HEK293 (cell line): ENCODE measurements around the gene CENPS.

Experiments
- CTCF ChIA-PET: fragments of 350-600 bp; formaldehyde crosslinking; extraction: SDS; loops from one replicate; lab custom pipeline; 2021; ENCODE audit warnings: antibody characterized with exemption; lab: Yijun Ruan, JAX
- POLR2A ChIA-PET: fragments of 300-600 bp; formaldehyde crosslinking; extraction: SDS; loops from one replicate; lab custom pipeline; 2020; ENCODE audit warnings: antibody characterized with exemption, inconsistent platforms; lab: Yijun Ruan, JAX
- H3K27ac ChIP-seq: fragments of 200-500 bp; sonication (Bioruptor generic); 2 replicates; pipeline ENCODE4 v1.5.1; 2014; ENCODE audit warnings: low read depth, low read length, control low read depth, inconsistent platforms; ENCODE audit errors: extremely low read depth
- H3K36me3 ChIP-seq, 2 experiments: fragments of 200-500 bp in 1 of 2; sonication (Bioruptor generic) in 1 of 2; 1 replicate in 1 of 2; 2 replicates in 1 of 2; pipeline ENCODE4 v1.5.1; 2014 to 2017; ENCODE audit warnings: inconsistent platforms in 2 of 2, low read length in 2 of 2; ENCODE audit not compliant: control insufficient read depth in 2 of 2, insufficient read depth in 1 of 2
- H3K4me1 ChIP-seq: fragments of 200-500 bp; sonication (Bioruptor generic); 2 replicates; pipeline ENCODE4 v1.5.1; 2014; ENCODE audit warnings: mild to moderate bottlenecking, low read length, inconsistent platforms; ENCODE audit not compliant: control insufficient read depth, insufficient read depth
- H3K4me3 ChIP-seq: 2 replicates; pipeline ENCODE4 v1.5.1; 2011; ENCODE audit warnings: low read depth, mild to moderate bottlenecking, control low read depth, low read length, moderate library complexity
- H3K9me3 ChIP-seq: fragments of 200-500 bp; sonication (Bioruptor generic); 2 replicates; pipeline ENCODE4 v1.5.1; 2014; ENCODE audit warnings: low read depth, low read length, inconsistent platforms; ENCODE audit not compliant: control insufficient read depth, insufficient read depth
- EGR2 ChIP-seq: fragments of 450-650 bp; formaldehyde crosslinking; IDR thresholded peaks from 2 replicates; pipeline ENCODE4 v1.5.1; 2016; ENCODE audit warnings: low read depth, missing biosample characterization, missing genetic modification characterization
- SCRT1 ChIP-seq: fragments of 450-650 bp; formaldehyde crosslinking; IDR thresholded peaks from 2 replicates; pipeline ENCODE4 v1.5.1; 2016; ENCODE audit warnings: missing biosample characterization, missing genetic modification characterization, borderline replicate concordance
- SP2 ChIP-seq: fragments of 450-650 bp; formaldehyde crosslinking; IDR thresholded peaks from 2 replicates; pipeline ENCODE4 v1.5.1; 2016; ENCODE audit warnings: missing biosample characterization, missing genetic modification characterization
- TRIM28 ChIP-seq: IDR thresholded peaks from 2 replicates; pipeline ENCODE4 v1.6.1; 2011; ENCODE audit warnings: low read length, control low read depth, borderline replicate concordance
- ZBTB10 ChIP-seq: fragments of 450-650 bp; formaldehyde crosslinking; IDR thresholded peaks from 2 replicates; pipeline ENCODE4 v1.5.1; 2016; ENCODE audit warnings: missing biosample characterization, missing genetic modification characterization
- ZBTB17 ChIP-seq: fragments of 450-650 bp; formaldehyde crosslinking; IDR thresholded peaks from 2 replicates; pipeline ENCODE4 v1.5.1; 2016; ENCODE audit warnings: missing biosample characterization, missing genetic modification characterization
- ZBTB49 ChIP-seq: fragments of 450-650 bp; formaldehyde crosslinking; IDR thresholded peaks from 2 replicates; pipeline ENCODE4 v1.5.1; 2016; ENCODE audit warnings: missing biosample characterization, missing genetic modification characterization, low read depth
- ZBTB6 ChIP-seq: fragments of 450-650 bp; formaldehyde crosslinking; IDR thresholded peaks from 2 replicates; pipeline ENCODE4 v1.5.1; 2017; ENCODE audit warnings: missing biosample characterization, missing genetic modification characterization
- ZBTB8A ChIP-seq: fragments of 450-650 bp; formaldehyde crosslinking; IDR thresholded peaks from 2 replicates; pipeline ENCODE4 v1.5.1; 2016; ENCODE audit warnings: missing biosample characterization, missing genetic modification characterization
- ZFP3 ChIP-seq: fragments of 450-650 bp; formaldehyde crosslinking; IDR thresholded peaks from 2 replicates; pipeline ENCODE4 v1.5.1; 2016; ENCODE audit warnings: low read depth, missing biosample characterization, missing genetic modification characterization
- ZNF133 ChIP-seq: fragments of 450-650 bp; formaldehyde crosslinking; IDR thresholded peaks from 2 replicates; pipeline ENCODE4 v1.5.1; 2016; ENCODE audit warnings: missing biosample characterization, missing genetic modification characterization
- ZNF155 ChIP-seq: fragments of 450-650 bp; formaldehyde crosslinking; IDR thresholded peaks from 2 replicates; pipeline ENCODE4 v1.5.1; 2016; ENCODE audit warnings: missing biosample characterization, missing genetic modification characterization
- ZNF341 ChIP-seq: fragments of 450-650 bp; formaldehyde crosslinking; IDR thresholded peaks from 2 replicates; pipeline ENCODE4; 2016; ENCODE audit warnings: low read depth, missing biosample characterization, missing genetic modification characterization
- ZNF350 ChIP-seq: fragments of 450-650 bp; formaldehyde crosslinking; IDR thresholded peaks from 2 replicates; pipeline ENCODE4 v1.5.0; 2017; ENCODE audit warnings: missing biosample characterization, mild to moderate bottlenecking, missing genetic modification characterization
- ZNF362 ChIP-seq: fragments of 450-650 bp; formaldehyde crosslinking; IDR thresholded peaks from 2 replicates; pipeline ENCODE4 v1.5.1; 2016; ENCODE audit warnings: missing biosample characterization, missing genetic modification characterization
- ZNF398 ChIP-seq: fragments of 450-650 bp; formaldehyde crosslinking; IDR thresholded peaks from 2 replicates; pipeline ENCODE4 v1.5.1; 2017; ENCODE audit warnings: missing biosample characterization, missing genetic modification characterization
- ZNF423 ChIP-seq: fragments of 450-650 bp; formaldehyde crosslinking; IDR thresholded peaks from 2 replicates; pipeline ENCODE4 v1.5.1; 2016; ENCODE audit warnings: missing biosample characterization, missing genetic modification characterization
- ZNF433 ChIP-seq: fragments of 450-650 bp; formaldehyde crosslinking; IDR thresholded peaks from 2 replicates; pipeline ENCODE4 v1.5.1; 2016; ENCODE audit warnings: missing biosample characterization, missing genetic modification characterization, low read depth
- ZNF473 ChIP-seq: fragments of 450-650 bp; formaldehyde crosslinking; IDR thresholded peaks from 2 replicates; pipeline ENCODE4 v1.5.1; 2017; ENCODE audit warnings: missing biosample characterization, missing genetic modification characterization
- ZNF645 ChIP-seq: fragments of 450-650 bp; formaldehyde crosslinking; IDR thresholded peaks from 2 replicates; pipeline ENCODE4; 2016; ENCODE audit warnings: missing biosample characterization, missing genetic modification characterization
- ZNF776 ChIP-seq: fragments of 450-650 bp; formaldehyde crosslinking; IDR thresholded peaks from 2 replicates; pipeline ENCODE4 v1.5.0; 2017; ENCODE audit warnings: missing biosample characterization, missing genetic modification characterization, borderline replicate concordance

The CENPS gene

GRCh38 chr1:10386761-10387676 is 43.2 kb upstream of the CENPS start:
- ChIA-PET POLR2A (no interaction called here), CTCF (interaction anchor here (0.6 to 1.2 kb wide), 3 partner anchors 10 to 107 kb away, joined by 3 read pairs; no protein-coding TSS in a partner anchor)
- H3K27ac ChIP-seq: no peak overlapping the region
- H3K4me1 ChIP-seq: no peaks in the 10 kb centered on the region
- H3K4me3 ChIP-seq: no peak overlapping the region
- TF ChIP-seq ZNF398: no peak
- no peak for TF ChIP-seq EGR2
- peak; percentile 56; the same call in 1 of the 2 replicates for TF ChIP-seq SCRT1 (tag by site-specific recombination)
- TF ChIP-seq ZNF776 (tag by site-specific recombination): no peak
- no peak for TF ChIP-seq ZBTB10 (tag by site-specific recombination)
- TF ChIP-seq ZNF362 (tag by site-specific recombination): 0 out of 2 replicates have a peak, but pooled peaks have one; percentile 52
- TF ChIP-seq ZNF350 (tag by site-specific recombination): no peak
- H3K36me3 ChIP-seq: peaks cover 0 to 5% of the 10 kb centered on the region in 2 experiments; a peak in 2 of 3 replicates
- H3K9me3 ChIP-seq: no peaks in the 10 kb centered on the region

- CTCF ChIA-PET: interaction anchor here (0.6 to 1.3 kb wide), 5 partner anchors 10 to 106 kb away, joined by 3 to 8 read pairs (median 3); no protein-coding TSS in a partner anchor
- POLR2A ChIA-PET: interaction anchor here (0.7 to 1.9 kb wide), 2 partner anchors 11 to 707 kb away, joined by 3 to 7 read pairs; partner anchors contain the start of gene PGD
- Histone ChIP-seq H3K27ac (no peak overlapping the region), H3K4me3 (no peak overlapping the region), H3K36me3 (peaks cover 0 to 5% of the 10 kb centered on the region in 2 experiments; a peak in 2 of 3 replicates), H3K4me1 (no peaks in the 10 kb centered on the region), H3K9me3 (no peaks in the 10 kb centered on the region)
- TF ChIP-seq ZNF473 (tag by site-specific recombination) (no peak), TRIM28 (no peak), ZFP3 (tag by site-specific recombination) (no peak), ZNF155 (tag by site-specific recombination) (no peak), ZBTB49 (tag by site-specific recombination) (no peak), ZBTB8A (tag by site-specific recombination) (0 out of 2 replicates have a peak, but pooled peaks have one; percentile 28), ZNF645 (no peak), ZNF133 (no peak), SP2 (tag by site-specific recombination) (no peak), ZNF341 (tag by site-specific recombination) (no peak), ZBTB6 (tag by site-specific recombination) (no peak), ZNF423 (tag by site-specific recombination) (no peak), ZBTB17 (tag by site-specific recombination) (peak; percentile 85), ZNF433 (tag by site-specific recombination) (no peak)
These were observed 42.4 kb upstream of the CENPS start for GRCh38 chr1:10387677-10388386.
